Lung microvascular endothelial cell (primary cell): ENCODE results near the gene NSMF. TPM values are rescaled to one million over a fixed set of nuclear protein-coding genes. Genes with fewer than 3 reads are reported as not detected.

Source experiments
- DNase-seq, 2 donors: peaks; one replicate each; pipeline versions ENCODE4 v3.0.0 to v3.0.0-alpha.2; 2010; ENCODE audit warnings: low read depth in 2 of 2
- total RNA-seq: library from RNA; depleted of rRNA; stranded (reverse); fragments of >200 nt; gene quantifications from 2 replicates; pipeline ENCODE4 v1.2.1, GENCODE V29; 2014

The NSMF gene
- total RNA-seq: 11.6 and 15.3 TPM in 2 replicates

GRCh38 chr9:137459152-137459600 lies at the start of gene NSMF:
TSS of gene NSMF (minus strand) at chr9:137459334. CDS start at chr9:137459102, 232 bp downstream.
- peak; percentile 92 to 95 for DNase-seq

GRCh38 chr9:137506702-137507171 lies 47.6 kb upstream of the NSMF start:
- DNase-seq: no peak

- no peak for DNase-seq
Observed at GRCh38 chr9:137506274-137506673, 47.1 kb upstream of the NSMF start.

GRCh38 chr9:137505421-137506140 lies 46.4 kb upstream of the NSMF start:
- DNase-seq: no peak

GRCh38 chr9:137504432-137504777 lies 45.3 kb upstream of the NSMF start:
- no peak for DNase-seq

GRCh38 chr9:137502008-137502911 lies 43.1 kb upstream of the NSMF start:
- no peak for DNase-seq

GRCh38 chr9:137501457-137501856 lies 42.3 kb upstream of the NSMF start:
- DNase-seq: no peak

GRCh38 chr9:137500666-137501397 lies 41.7 kb upstream of the NSMF start:
- DNase-seq: no peak

- DNase-seq: no peak
Observed at GRCh38 chr9:137499858-137500661, 40.9 kb upstream of the NSMF start.

GRCh38 chr9:137499416-137499815 lies 40.3 kb upstream of the NSMF start:
- no peak for DNase-seq

GRCh38 chr9:137498720-137499150 lies 39.6 kb upstream of the NSMF start:
- DNase-seq: no peak

- no peak for DNase-seq
Observed at GRCh38 chr9:137497921-137498719, 39.0 kb upstream of the NSMF start.

- DNase-seq: no peak
Observed at GRCh38 chr9:137496601-137497375, 37.7 kb upstream of the NSMF start.

- DNase-seq: no peak
Observed at GRCh38 chr9:137494550-137495351, 35.6 kb upstream of the NSMF start.

- DNase-seq: peak in 1 of 2 donors; percentile 62
Observed at GRCh38 chr9:137494104-137494544, 35.0 kb upstream of the NSMF start.

GRCh38 chr9:137493364-137494103 lies 34.4 kb upstream of the NSMF start:
- no peak for DNase-seq
